ENCODE results near the gene CNTN1. TPM values are rescaled to one million over a fixed set of nuclear protein-coding genes. Genes with fewer than 3 reads are reported as not detected.

The CNTN1 gene
- total RNA-seq, 1 donor from 2014 or later: not detected

DNA sequence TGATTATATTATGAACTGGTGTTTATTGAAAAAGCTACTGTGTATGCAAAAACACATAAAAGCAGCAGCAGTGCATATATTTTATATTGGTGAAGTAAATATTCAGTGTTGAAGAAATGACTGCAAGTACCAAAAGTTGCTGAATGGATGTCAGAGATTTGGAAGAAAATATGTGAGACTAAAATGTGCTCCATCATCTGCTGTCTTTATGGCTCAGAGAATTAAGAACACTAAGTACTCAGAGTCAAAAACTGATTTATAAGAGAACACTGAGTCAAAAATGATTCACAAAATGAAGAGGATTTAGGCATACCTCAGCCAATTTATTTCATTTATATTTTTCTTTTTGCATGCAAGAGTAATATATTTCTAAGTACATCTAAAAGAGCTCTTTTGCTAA is 409.6 kb downstream of the CNTN1 start:
- DNase-seq (ENCODE audit: low read depth): no peak

DNA sequence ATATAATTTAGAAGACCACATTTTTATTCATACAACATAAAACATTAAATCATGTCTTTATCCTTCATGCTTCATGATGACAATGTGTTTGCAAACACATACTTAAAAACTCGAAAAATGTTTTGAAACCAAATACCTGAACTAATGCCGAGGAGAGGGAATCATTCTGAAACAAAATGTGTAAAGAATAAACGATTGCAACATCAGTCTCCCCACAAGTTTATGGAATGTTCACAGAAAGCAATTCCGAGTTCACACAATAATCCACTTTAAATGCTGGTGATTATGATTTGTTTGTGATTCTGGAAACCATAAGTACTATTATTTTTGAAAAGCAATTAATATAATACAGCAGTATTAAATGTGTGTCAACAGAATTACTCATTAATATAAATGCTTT is 411.4 kb downstream of the CNTN1 start:
- DNase-seq (ENCODE audit: low read depth): no peak

DNA sequence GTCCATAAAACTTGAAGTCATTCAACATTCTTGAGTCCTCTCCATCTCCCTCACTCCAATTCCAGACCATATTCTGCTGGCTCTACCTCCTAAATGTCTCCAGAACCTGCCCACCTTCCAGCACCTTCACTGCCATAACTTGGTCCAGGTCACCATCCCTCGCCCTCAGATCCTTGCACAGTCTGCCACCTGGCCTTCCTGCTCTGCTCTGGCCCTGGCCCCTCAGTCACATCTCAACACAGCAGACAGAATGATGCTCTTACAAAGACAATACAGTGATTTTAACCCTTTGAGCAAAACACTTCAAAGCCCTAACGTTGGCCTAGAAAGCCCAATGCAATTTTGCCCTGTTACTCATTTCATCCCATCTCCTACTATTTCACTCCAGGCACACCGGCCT is 414.1 kb downstream of the CNTN1 start:
- no peak for DNase-seq (ENCODE audit: low read depth)

DNA sequence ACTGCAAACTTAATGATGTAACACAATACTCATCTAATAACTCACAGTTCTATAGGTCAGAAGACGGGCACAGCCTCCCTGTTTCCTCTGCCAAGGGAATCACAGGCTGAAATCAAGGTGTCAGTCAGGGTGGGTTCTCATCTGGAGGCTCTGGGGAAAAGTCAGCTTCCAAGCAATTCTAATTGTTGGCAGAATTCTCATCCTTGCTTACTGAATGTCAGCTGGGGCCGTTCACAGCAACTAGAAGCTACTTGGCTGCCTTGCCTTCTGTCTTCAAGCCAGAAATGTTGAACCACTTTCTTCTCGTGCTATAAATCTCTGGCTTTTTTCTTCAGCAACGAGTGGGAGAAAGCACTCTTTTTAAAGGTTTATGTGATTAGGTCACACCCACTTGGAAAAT is 415.8 kb downstream of the CNTN1 start:
- DNase-seq (ENCODE audit: low read depth): no peak

DNA sequence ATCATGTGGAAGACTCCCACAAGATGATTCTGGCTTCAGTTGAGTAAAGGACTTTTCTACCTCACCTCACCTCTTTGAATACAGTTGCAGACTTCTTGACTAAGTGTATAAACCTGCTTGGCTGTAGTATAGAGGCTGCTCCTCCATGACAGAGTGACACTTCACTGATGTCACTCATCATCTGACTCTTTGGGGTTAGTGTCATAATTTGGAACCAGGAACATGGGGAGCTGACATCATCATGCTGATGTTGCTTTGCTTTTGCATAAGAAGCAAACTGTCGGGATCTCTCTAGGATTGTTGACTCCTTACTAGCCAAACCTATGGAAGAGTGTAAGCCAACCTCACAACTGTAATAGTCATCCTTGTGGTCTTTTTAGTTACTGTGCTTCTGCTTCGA is 420.7 kb downstream of the CNTN1 start:
- no peak for DNase-seq (ENCODE audit: low read depth)

DNA sequence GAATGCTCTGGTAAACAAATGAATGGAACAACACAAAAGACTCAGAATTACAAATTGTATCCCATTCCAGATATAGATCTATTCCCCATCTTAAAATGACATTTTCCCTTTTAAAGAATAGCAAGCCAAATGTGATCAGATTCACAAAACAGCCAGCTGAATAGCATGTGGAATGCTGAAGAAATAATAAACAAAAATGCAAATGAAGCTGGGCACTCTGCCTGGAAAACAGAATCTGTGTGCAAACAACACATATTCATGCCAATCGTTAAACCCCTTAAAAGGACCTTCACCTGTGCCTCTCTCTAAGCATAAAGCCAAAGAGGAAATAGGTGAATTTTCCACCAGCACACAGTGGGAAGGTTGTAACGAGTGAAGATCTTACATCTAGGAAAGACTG is 428.0 kb downstream of the CNTN1 start:
- DNase-seq (ENCODE audit: low read depth): no peak

DNA sequence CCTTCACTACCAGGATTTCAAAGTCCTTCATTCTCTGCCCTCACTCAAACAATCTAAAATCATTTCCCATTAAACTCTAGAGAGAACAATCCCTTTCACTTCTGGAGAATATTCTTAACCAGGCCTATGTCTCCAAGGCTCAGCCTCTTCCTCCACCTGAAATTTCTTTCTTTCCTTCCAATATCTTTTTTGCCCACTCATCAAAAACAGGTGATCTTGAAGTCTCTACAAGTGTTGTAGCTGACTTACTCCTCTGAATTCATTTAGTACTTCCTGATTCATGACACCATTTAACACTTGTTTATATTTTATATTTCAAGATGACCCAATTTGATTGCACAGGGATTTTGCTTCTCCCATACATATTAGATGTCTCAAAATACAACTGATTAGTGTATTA is 429.1 kb downstream of the CNTN1 start:
- DNase-seq (ENCODE audit: low read depth): no peak
